Esophagus muscularis mucosa (tissue), 4 donors: ENCODE results near the gene PDS5A. TPM values are rescaled to one million over a fixed set of nuclear protein-coding genes. Genes with fewer than 3 reads are reported as not detected.

Source experiments
- DNase-seq: peaks from one replicate; pipeline ENCODE4 v3.0.0-alpha.2; 2017; ENCODE audit errors: extremely low spot score
- H3K27ac ChIP-seq, 4 donors: fragments of 200-600 bp; sonication (generic); replicated peaks in 1 of 4; 1 replicate in 3 of 4; 2 replicates in 1 of 4; pipeline ENCODE4 v1.5.1; 2016 to 2019; ENCODE audit warnings: mild to moderate bottlenecking in 1 of 4
- H3K27me3 ChIP-seq, 4 donors: fragments of 200-600 bp; sonication (generic); one replicate each; pipeline versions ENCODE4 v1.5.1 to v1.6.0; 2016 to 2019
- H3K36me3 ChIP-seq, 4 donors: fragments of 200-600 bp; sonication (generic); one replicate each; pipeline ENCODE4 v1.5.1; 2016 to 2019
- H3K4me1 ChIP-seq, 4 donors: fragments of 200-600 bp; sonication (generic); one replicate each; pipeline ENCODE4 v1.5.1; 2016 to 2019
- H3K4me3 ChIP-seq, 4 donors: fragments of 200-600 bp; sonication (generic); 1 replicate in 2 of 4; 2 replicates in 2 of 4; pipeline ENCODE4 v1.5.1; 2016 to 2019; ENCODE audit warnings: mild to moderate bottlenecking in 4 of 4, moderate library complexity in 1 of 4
- H3K9me3 ChIP-seq, 4 donors: fragments of 200-600 bp; sonication (generic); 1 replicate in 3 of 4; 2 replicates in 1 of 4; pipeline ENCODE4 v1.5.1; 2016 to 2019
- CTCF ChIP-seq, 3 experiments: fragments of 200-600 bp in 2 of 3; fragments of 450-650 bp in 1 of 3; sonication (generic) in 2 of 3; IDR thresholded peaks; one replicate each; pipeline ENCODE4 v1.5.1; 2017 to 2019; ENCODE audit warnings: antibody characterized with exemption in 3 of 3, mild to moderate bottlenecking in 2 of 3, moderate library complexity in 1 of 3
- EP300 ChIP-seq: sonication (generic); formaldehyde crosslinking; IDR thresholded peaks from one replicate; pipeline ENCODE4 v1.6.1; 2017; ENCODE audit warnings: antibody characterized with exemption
- POLR2A ChIP-seq: fragments of 450-650 bp; IDR thresholded peaks from one replicate; pipeline ENCODE4 v1.6.1; 2017; ENCODE audit warnings: antibody characterized with exemption, moderate library complexity, mild to moderate bottlenecking, low read depth
- POLR2AphosphoS5 ChIP-seq, 2 donors: sonication (generic); formaldehyde crosslinking; IDR thresholded peaks; one replicate each; pipeline ENCODE4 v1.6.1; 2017; ENCODE audit warnings: antibody characterized with exemption in 2 of 2
- WGBS: methylation state at CpG from one replicate; pipeline ENCODE4 v1.1.5; 2018; 5-methylcytosine and 5-hydroxymethylcytosine counted together
- intact Hi-C: fragments of 100-400 bp; cut with DNase I; formaldehyde crosslinking; loops from one replicate; pipeline ENCODE4 v1.15.1; 2023
- total RNA-seq, 4 donors: library from RNA; depleted of rRNA; stranded (reverse); fragments of >200 nt; gene quantifications; one replicate each; pipeline versions ENCODE4 v1.1.0 to v1.2.1, GENCODE V29; 2016

PDS5A gene
- total RNA-seq, 4 donors from 2014 or later = 48.2 to 56.1 (median 51.3) TPM

- no peaks in the 10 kb centered on the region for H3K9me3 ChIP-seq
- no peak overlapping the region for H3K27ac ChIP-seq
- intact Hi-C loops = no loop called here
- H3K27me3 ChIP-seq = no peaks in the 10 kb centered on the region
- TF ChIP-seq POLR2AphosphoS5 (IDR thresholded peaks at IDR 0.05) (no peak), EP300 (no peak), CTCF (IDR thresholded peaks at IDR 0.05) (no peak), POLR2A (no peak)
- H3K4me1 ChIP-seq = peaks cover 0 to 8% (median 6%) of the 10 kb centered on the region in 4 donors
- H3K4me3 ChIP-seq = no peak overlapping the region
- DNase-seq = no peak
- H3K36me3 ChIP-seq = no peaks in the 10 kb centered on the region
- 92% methylated on average over 5 of the region's 5 CpGs for WGBS
These were observed 9.8 kb upstream of the PDS5A start for GRCh38 chr4:39987485-39987884.

GRCh38 chr4:39978904-39979303 is 1.2 kb upstream of the PDS5A start:
- intact Hi-C loops = loop anchor here (5.0 kb wide), 2 partner anchors 78 to 342 kb away; partner anchors contain the start of genes N4BP2 and SMIM14
- H3K27ac ChIP-seq = peak overlapping the region in 3 of 4 donors; percentile 96 to 97 (median 97)
- H3K4me1 ChIP-seq = peaks cover 14 to 31% (median 26%) of the 10 kb centered on the region in 4 donors
- no peaks in the 10 kb centered on the region for H3K9me3 ChIP-seq
- no peak for DNase-seq
- no peak overlapping the region for H3K4me3 ChIP-seq
- TF ChIP-seq POLR2AphosphoS5 (IDR thresholded peaks at IDR 0.05) (no peak), EP300 (no peak), CTCF (IDR thresholded peaks at IDR 0.05) (no peak), POLR2A (no peak)
- no peaks in the 10 kb centered on the region for H3K27me3 ChIP-seq
- 77% methylated on average over 5 of the region's 5 CpGs for WGBS
- peaks cover 0 to 22% (median 15%) of the 10 kb centered on the region in 4 donors for H3K36me3 ChIP-seq

GRCh38 chr4:39978378-39978775 is 666 bp upstream of the PDS5A start:
- intact Hi-C loops = loop anchor here (5.0 kb wide), 2 partner anchors 79 to 341 kb away; partner anchors contain the start of genes N4BP2 and SMIM14

GRCh38 chr4:39976945-39977488 is 694 bp downstream of the PDS5A start:
- no peak for DNase-seq
- no peaks in the 10 kb centered on the region for H3K9me3 ChIP-seq
- TF ChIP-seq POLR2A (no peak), EP300 (no peak), CTCF (IDR thresholded peaks at IDR 0.05) (no peak), POLR2AphosphoS5 (IDR thresholded peaks at IDR 0.05) (no peak)
- H3K27me3 ChIP-seq = no peaks in the 10 kb centered on the region
- H3K4me1 ChIP-seq = peaks cover 14 to 41% (median 33%) of the 10 kb centered on the region in 4 donors
- peak overlapping the region; percentile 84 to 97 (median 90) for H3K4me3 ChIP-seq
- 2% methylated on average over 13 of the region's 54 CpGs for WGBS
- peaks cover 9 to 31% (median 25%) of the 10 kb centered on the region in 4 donors for H3K36me3 ChIP-seq
- intact Hi-C loops = loop anchor here (2.0 to 5.0 kb wide), 3 partner anchors 80 to 340 kb away; partner anchors contain the start of genes N4BP2, SMIM14 and UBE2K
- H3K27ac ChIP-seq = peak overlapping the region; percentile 96 to 97 (median 97)

More at GRCh38 chr4:39978378-39978775, 666 bp upstream of the PDS5A start:
- Histone ChIP-seq H3K9me3 (no peaks in the 10 kb centered on the region), H3K27me3 (no peaks in the 10 kb centered on the region), H3K4me3 (peak overlapping the region; percentile 84 to 97 (median 90)), H3K4me1 (peaks cover 14 to 37% (median 29%) of the 10 kb centered on the region in 4 donors), H3K27ac (peak overlapping the region; percentile 96 to 97 (median 97)), H3K36me3 (peaks cover 4 to 28% (median 20%) of the 10 kb centered on the region in 4 donors)
- 13% methylated on average over 5 of the region's 5 CpGs for WGBS
- TF ChIP-seq CTCF (IDR thresholded peaks at IDR 0.05) = no peak
- TF ChIP-seq POLR2AphosphoS5 (IDR thresholded peaks at IDR 0.05) = no peak
- TF ChIP-seq POLR2A = no peak
- TF ChIP-seq EP300 = no peak
- DNase-seq = no peak
